BLaER1 treated with 17β-estradiol and CSF1 and Interleukin-3, amounts not matched to agents 10 nM and 100 nM (cell line): Measurements from ENCODE around the gene DOCK1.

Source experiments
- H3K27ac ChIP-seq, 11 experiments: shearing (Covaris generic); formaldehyde crosslinking; 2 replicates each; pipeline ENCODE4 v1.8.1; 2022
- H3K27me3 ChIP-seq, 11 experiments: shearing (Covaris generic); formaldehyde crosslinking; 2 replicates each; pipeline ENCODE4 v1.8.1; 2022
- H3K36me3 ChIP-seq, 11 experiments: shearing (Covaris generic); formaldehyde crosslinking; 2 replicates each; pipeline ENCODE4 v1.8.1; 2022
- H3K4me1 ChIP-seq, 10 experiments: shearing (Covaris generic); formaldehyde crosslinking; 2 replicates each; pipeline ENCODE4 v1.8.1; 2022
- H3K4me2 ChIP-seq, 11 experiments: shearing (Covaris generic); formaldehyde crosslinking; 2 replicates each; pipeline ENCODE4 v1.8.1; 2022
- H3K4me3 ChIP-seq, 10 experiments: shearing (Covaris generic); formaldehyde crosslinking; 2 replicates each; pipeline ENCODE4 v1.8.1; 2022
- H3K9ac ChIP-seq, 11 experiments: shearing (Covaris generic); formaldehyde crosslinking; 2 replicates each; pipeline ENCODE4 v1.8.1; 2022
- H3K9me3 ChIP-seq, 11 experiments: shearing (Covaris generic); formaldehyde crosslinking; replicated peaks in 1 of 11; 2 replicates each; pipeline ENCODE4 v1.8.1; 2022
- H4K20me1 ChIP-seq, 11 experiments: shearing (Covaris generic); formaldehyde crosslinking; 2 replicates each; pipeline ENCODE4 v1.8.1; 2022
- Cebpa-rat ChIP-seq, 11 experiments: shearing (Covaris generic); IDR thresholded peaks; 2 replicates each; pipeline ENCODE4 v1.8.1; 2022

The DOCK1 gene

GRCh38 chr10:127182161-127182560, 276.9 kb downstream of the DOCK1 start:
- Histone ChIP-seq H3K36me3 (no peaks in the 10 kb centered on the region), H3K27ac (no peak overlapping the region), H3K4me2 (no peak overlapping the region), H3K9me3 (peaks cover 0 to 11% (median 0%) of the 10 kb centered on the region in 11 experiments; a peak in 3 of 22 replicates), H3K4me1 (no peaks in the 10 kb centered on the region), H3K9ac (no peak overlapping the region), H4K20me1 (no peaks in the 10 kb centered on the region), H3K4me3 (no peak overlapping the region), H3K27me3 (no peaks in the 10 kb centered on the region)
- TF ChIP-seq Cebpa-rat (IDR thresholded peaks at IDR 0.05), result no peak

GRCh38 chr10:127184582-127184981, 279.4 kb downstream of the DOCK1 start:
- no peak overlapping the region for H3K9ac ChIP-seq
- H3K4me2 ChIP-seq, result no peak overlapping the region
- no peak overlapping the region for H3K4me3 ChIP-seq
- TF ChIP-seq Cebpa-rat (IDR thresholded peaks at IDR 0.05), result no peak
- no peaks in the 10 kb centered on the region for H4K20me1 ChIP-seq
- no peaks in the 10 kb centered on the region for H3K36me3 ChIP-seq
- H3K4me1 ChIP-seq, result no peaks in the 10 kb centered on the region
- H3K27ac ChIP-seq, result no peak overlapping the region
- no peaks in the 10 kb centered on the region for H3K27me3 ChIP-seq
- peaks cover 0 to 11% (median 0%) of the 10 kb centered on the region in 11 experiments; a peak in 3 of 22 replicates for H3K9me3 ChIP-seq

- Histone ChIP-seq H3K36me3 (no peaks in the 10 kb centered on the region), H3K27ac (no peak overlapping the region)
Measured at GRCh38 chr10:127186813-127187212, 281.6 kb downstream of the DOCK1 start.

GRCh38 chr10:127189226-127189625, 284.0 kb downstream of the DOCK1 start:
- Histone ChIP-seq H3K4me2 (no peak overlapping the region), H3K27me3 (peaks cover 0 to under 1% (median 0%) of the 10 kb centered on the region in 11 experiments; a peak in 5 of 22 replicates), H3K36me3 (no peaks in the 10 kb centered on the region), H3K4me1 (no peaks in the 10 kb centered on the region), H4K20me1 (no peaks in the 10 kb centered on the region), H3K9me3 (peaks cover 0 to 11% (median 0%) of the 10 kb centered on the region in 11 experiments; a peak in 3 of 22 replicates), H3K27ac (no peak overlapping the region), H3K4me3 (no peak overlapping the region), H3K9ac (no peak overlapping the region)
- no peak for TF ChIP-seq Cebpa-rat (IDR thresholded peaks at IDR 0.05)

More at GRCh38 chr10:127186813-127187212, 281.6 kb downstream of the DOCK1 start:
- H3K4me2 ChIP-seq, result no peak overlapping the region
- H3K9me3 ChIP-seq, result peaks cover 0 to 11% (median 0%) of the 10 kb centered on the region in 11 experiments; a peak in 3 of 22 replicates
- no peaks in the 10 kb centered on the region for H3K4me1 ChIP-seq
- no peak overlapping the region for H3K4me3 ChIP-seq
- no peaks in the 10 kb centered on the region for H3K27me3 ChIP-seq
- no peaks in the 10 kb centered on the region for H4K20me1 ChIP-seq
- no peak overlapping the region for H3K9ac ChIP-seq
- no peak for TF ChIP-seq Cebpa-rat (IDR thresholded peaks at IDR 0.05)

- no peaks in the 10 kb centered on the region for H4K20me1 ChIP-seq
- H3K4me1 ChIP-seq, result no peaks in the 10 kb centered on the region
- H3K27ac ChIP-seq, result no peak overlapping the region
- no peak overlapping the region for H3K4me2 ChIP-seq
- H3K9me3 ChIP-seq, result peaks cover 5 to 15% (median 7%) of the 10 kb centered on the region in 11 experiments; a peak in 21 of 22 replicates
- H3K4me3 ChIP-seq, result no peak overlapping the region
- no peak overlapping the region for H3K9ac ChIP-seq
- peaks cover 6 to 13% (median 12%) of the 10 kb centered on the region in 11 experiments; a peak in 21 of 22 replicates for H3K27me3 ChIP-seq
- TF ChIP-seq Cebpa-rat (IDR thresholded peaks at IDR 0.05), result no peak
- H3K36me3 ChIP-seq, result no peaks in the 10 kb centered on the region
Measured at GRCh38 chr10:127190427-127190826, 285.2 kb downstream of the DOCK1 start.

GRCh38 chr10:127193125-127193524, 287.9 kb downstream of the DOCK1 start:
- no peak overlapping the region for H3K27ac ChIP-seq
- H4K20me1 ChIP-seq, result no peaks in the 10 kb centered on the region
- H3K4me3 ChIP-seq, result no peak overlapping the region
- TF ChIP-seq Cebpa-rat (IDR thresholded peaks at IDR 0.05), result no peak
- peaks cover 0 to 16% (median 15%) of the 10 kb centered on the region in 10 experiments; a peak in 16 of 20 replicates for H3K4me1 ChIP-seq
- no peaks in the 10 kb centered on the region for H3K36me3 ChIP-seq
- H3K27me3 ChIP-seq, result peaks cover 11 to 20% (median 18%) of the 10 kb centered on the region in 11 experiments; a peak in 21 of 22 replicates
- peaks cover 12 to 19% (median 15%) of the 10 kb centered on the region in 11 experiments; a peak in 21 of 22 replicates for H3K9me3 ChIP-seq
- no peak overlapping the region for H3K9ac ChIP-seq
- H3K4me2 ChIP-seq, result no peak overlapping the region

GRCh38 chr10:127194111-127194510, 288.9 kb downstream of the DOCK1 start:
- no peak overlapping the region for H3K4me2 ChIP-seq
- no peaks in the 10 kb centered on the region for H3K36me3 ChIP-seq
- H3K27me3 ChIP-seq, result peaks cover 11 to 20% (median 18%) of the 10 kb centered on the region in 11 experiments; a peak in 21 of 22 replicates
- H3K4me1 ChIP-seq, result peaks cover 0 to 20% (median 18%) of the 10 kb centered on the region in 10 experiments; a peak in 16 of 20 replicates
- H3K9me3 ChIP-seq, result peaks cover 12 to 19% (median 15%) of the 10 kb centered on the region in 11 experiments; a peak in 21 of 22 replicates
- H3K9ac ChIP-seq, result no peak overlapping the region
- H3K27ac ChIP-seq, result no peak overlapping the region
- no peak for TF ChIP-seq Cebpa-rat (IDR thresholded peaks at IDR 0.05)
- H3K4me3 ChIP-seq, result no peak overlapping the region
- H4K20me1 ChIP-seq, result no peaks in the 10 kb centered on the region

GRCh38 chr10:127194599-127194998, 289.4 kb downstream of the DOCK1 start:
- peaks cover 0 to 20% (median 18%) of the 10 kb centered on the region in 10 experiments; a peak in 16 of 20 replicates for H3K4me1 ChIP-seq
- H3K27ac ChIP-seq, result no peak overlapping the region
- no peak for TF ChIP-seq Cebpa-rat (IDR thresholded peaks at IDR 0.05)
- H3K9me3 ChIP-seq, result peaks cover 12 to 19% (median 15%) of the 10 kb centered on the region in 11 experiments; a peak in 21 of 22 replicates
- H3K27me3 ChIP-seq, result peaks cover 11 to 20% (median 18%) of the 10 kb centered on the region in 11 experiments; a peak in 21 of 22 replicates
- no peak overlapping the region for H3K4me2 ChIP-seq
- no peaks in the 10 kb centered on the region for H3K36me3 ChIP-seq
- no peaks in the 10 kb centered on the region for H4K20me1 ChIP-seq
- H3K9ac ChIP-seq, result no peak overlapping the region
- H3K4me3 ChIP-seq, result no peak overlapping the region

- Histone ChIP-seq H3K4me2 (no peak overlapping the region), H3K36me3 (no peaks in the 10 kb centered on the region), H3K4me1 (peaks cover 0 to 20% (median 18%) of the 10 kb centered on the region in 10 experiments; a peak in 16 of 20 replicates), H3K27me3 (peaks cover 11 to 20% (median 18%) of the 10 kb centered on the region in 11 experiments; a peak in 21 of 22 replicates), H3K9ac (no peak overlapping the region), H4K20me1 (no peaks in the 10 kb centered on the region), H3K9me3 (peaks cover 12 to 19% (median 15%) of the 10 kb centered on the region in 11 experiments; a peak in 21 of 22 replicates), H3K27ac (no peak overlapping the region), H3K4me3 (no peak overlapping the region)
- TF ChIP-seq Cebpa-rat (IDR thresholded peaks at IDR 0.05), result no peak
Measured at GRCh38 chr10:127195041-127195506, 289.8 kb downstream of the DOCK1 start.
